Measurements from ENCODE around the gene ZC3H10.
"Not testable (repeated sequence)": the region's sequence is repeated elsewhere in the genome, so short reads cannot be mapped to it uniquely, and the experiment has no call there.

ZC3H10 gene

GRCh38 chr12:56114084-56114483 lies 4.0 kb upstream of the ZC3H10 start:
- H3K9ac ChIP-seq: no peak overlapping the region
- H3K36me3 ChIP-seq: peaks cover 55% of the 10 kb centered on the region
- peaks cover 9% of the 10 kb centered on the region; the same call in 1 of the 2 replicates for H4K20me1 ChIP-seq
- no peaks in the 10 kb centered on the region for H3K9me3 ChIP-seq
- H3K27me3 ChIP-seq: no peaks in the 10 kb centered on the region
- no peak for TF ChIP-seq Cebpa-rat (IDR thresholded peaks at IDR 0.05)
- H3K27ac ChIP-seq: no peak overlapping the region
- H3K4me1 ChIP-seq: peaks cover 12% of the 10 kb centered on the region
- H3K4me3 ChIP-seq: no peak overlapping the region
- H3K4me2 ChIP-seq: no peak overlapping the region

GRCh38 chr12:56115329-56115728 lies 2.7 kb upstream of the ZC3H10 start:
- H3K9ac ChIP-seq: peak overlapping the region; percentile 95
- H3K27ac ChIP-seq: peak overlapping the region; percentile 94
- peaks cover 25% of the 10 kb centered on the region for H3K4me1 ChIP-seq
- H3K36me3 ChIP-seq: peaks cover 45% of the 10 kb centered on the region
- no peaks in the 10 kb centered on the region for H3K27me3 ChIP-seq
- H3K4me2 ChIP-seq: peak overlapping the region; percentile 93
- H4K20me1 ChIP-seq: peaks cover 9% of the 10 kb centered on the region; the same call in 1 of the 2 replicates
- no peak for TF ChIP-seq Cebpa-rat (IDR thresholded peaks at IDR 0.05)
- H3K9me3 ChIP-seq: no peaks in the 10 kb centered on the region
- peak overlapping the region; percentile 78 for H3K4me3 ChIP-seq

GRCh38 chr12:56116267-56117081 lies 1.6 kb upstream of the ZC3H10 start, which contains the start of gene RPL41:
RPL41 (plus strand) TSS chr12:56116633.
- peaks cover 9% of the 10 kb centered on the region; the same call in 1 of the 2 replicates for H4K20me1 ChIP-seq
- peak within 1 kb of the TSS; percentile 95 for H3K9ac ChIP-seq
- H3K9me3 ChIP-seq: no peaks in the 10 kb centered on the region
- no peaks in the 10 kb centered on the region for H3K27me3 ChIP-seq
- peak within 1 kb of the TSS; percentile 94 for H3K27ac ChIP-seq
- H3K36me3 ChIP-seq: peaks cover 45% of the 10 kb centered on the region
- no peak for TF ChIP-seq Cebpa-rat (IDR thresholded peaks at IDR 0.05)
- peak within 1 kb of the TSS; percentile 78 for H3K4me3 ChIP-seq
- peak within 1 kb of the TSS; percentile 93 for H3K4me2 ChIP-seq
- peaks cover 25% of the 10 kb centered on the region for H3K4me1 ChIP-seq

GRCh38 chr12:56117082-56117706 lies 872 bp upstream of the ZC3H10 start:
- peaks cover 45% of the 10 kb centered on the region for H3K36me3 ChIP-seq
- H3K4me1 ChIP-seq: peaks cover 25% of the 10 kb centered on the region
- H3K4me2 ChIP-seq: peak overlapping the region; percentile 93
- H3K27me3 ChIP-seq, H3K9me3 ChIP-seq, H4K20me1 ChIP-seq: not testable (repeated sequence)
- H3K9ac ChIP-seq: peak overlapping the region; percentile 95
- H3K4me3 ChIP-seq: peak overlapping the region; percentile 78
- peak overlapping the region; percentile 94 for H3K27ac ChIP-seq

- TF ChIP-seq Cebpa-rat (IDR thresholded peaks at IDR 0.05): no peak
- Histone ChIP-seq H3K27me3 (no peaks in the 10 kb centered on the region), H3K4me1 (peaks cover 25% of the 10 kb centered on the region), H3K9me3 (no peaks in the 10 kb centered on the region), H3K27ac (peak overlapping the region; percentile 74), H3K36me3 (peaks cover 30% of the 10 kb centered on the region), H3K9ac (peak overlapping the region; percentile 81), H3K4me3 (peak overlapping the region; percentile 78), H4K20me1 (peaks cover 9% of the 10 kb centered on the region; the same call in 1 of the 2 replicates), H3K4me2 (peak overlapping the region; percentile 93)
Measured at GRCh38 chr12:56118688-56119357, 757 bp downstream of the ZC3H10 start.

GRCh38 chr12:56119361-56119796 lies 1.3 kb downstream of the ZC3H10 start:
- TF ChIP-seq Cebpa-rat (IDR thresholded peaks at IDR 0.05): no peak
- Histone ChIP-seq H3K9ac (peak overlapping the region; percentile 81), H3K4me3 (peak overlapping the region; percentile 78), H4K20me1 (peaks cover 9% of the 10 kb centered on the region; the same call in 1 of the 2 replicates), H3K27ac (peak overlapping the region; percentile 74; the same call in 1 of the 2 replicates), H3K4me2 (peak overlapping the region; percentile 93), H3K4me1 (peaks cover 25% of the 10 kb centered on the region), H3K36me3 (peaks cover 24% of the 10 kb centered on the region), H3K9me3 (no peaks in the 10 kb centered on the region), H3K27me3 (no peaks in the 10 kb centered on the region)

GRCh38 chr12:56120158-56120846 lies 2.2 kb downstream of the ZC3H10 start:
- Histone ChIP-seq H3K9ac (no peak overlapping the region; the same call in 1 of the 2 replicates), H4K20me1 (peaks cover 9% of the 10 kb centered on the region; the same call in 1 of the 2 replicates), H3K27ac (no peak overlapping the region), H3K4me3 (no peak overlapping the region), H3K36me3 (peaks cover 25% of the 10 kb centered on the region), H3K4me2 (peak overlapping the region; percentile 93), H3K4me1 (peaks cover 28% of the 10 kb centered on the region), H3K9me3 (no peaks in the 10 kb centered on the region), H3K27me3 (no peaks in the 10 kb centered on the region)
- no peak for TF ChIP-seq Cebpa-rat (IDR thresholded peaks at IDR 0.05)

GRCh38 chr12:56121204-56121870 lies 3.3 kb downstream of the ZC3H10 start:
- H3K9ac ChIP-seq: 0 out of 2 replicates have a peak overlapping the region, but pooled peaks have one; percentile 15
- TF ChIP-seq Cebpa-rat (IDR thresholded peaks at IDR 0.05): no peak
- peaks cover 33% of the 10 kb centered on the region for H3K4me1 ChIP-seq
- H3K27me3 ChIP-seq: no peaks in the 10 kb centered on the region
- H4K20me1 ChIP-seq: peaks cover 9% of the 10 kb centered on the region; the same call in 1 of the 2 replicates
- H3K27ac ChIP-seq: no peak overlapping the region
- peaks cover 26% of the 10 kb centered on the region for H3K36me3 ChIP-seq
- no peak overlapping the region for H3K4me2 ChIP-seq
- H3K4me3 ChIP-seq: no peak overlapping the region
- no peaks in the 10 kb centered on the region for H3K9me3 ChIP-seq

Measured in BLaER1 (cell line).